Middle frontal gyrus (tissue), 1 donor: ENCODE results near the gene BLOC1S5.
"Not testable (repeated sequence)": the region's sequence is repeated elsewhere in the genome, so short reads cannot be mapped to it uniquely, and the experiment has no call there.

Experiments
- DNase-seq: peaks from one replicate; pipeline ENCODE4 v3.0.0-alpha.2; 2015; ENCODE audit warnings: low spot score; ENCODE audit errors: extremely low spot score

BLOC1S5 gene

GRCh38 chr6:7996538-7997111 is 67.6 kb downstream of the BLOC1S5 start:
- DNase-seq, result no peak

- no peak for DNase-seq
Measured at GRCh38 chr6:7993952-7994351, 70.2 kb downstream of the BLOC1S5 start.

- DNase-seq, result no peak
Measured at GRCh38 chr6:7993399-7993798, 70.8 kb downstream of the BLOC1S5 start.

- no peak for DNase-seq
Measured at GRCh38 chr6:7992002-7992815, 72.0 kb downstream of the BLOC1S5 start.

DNA sequence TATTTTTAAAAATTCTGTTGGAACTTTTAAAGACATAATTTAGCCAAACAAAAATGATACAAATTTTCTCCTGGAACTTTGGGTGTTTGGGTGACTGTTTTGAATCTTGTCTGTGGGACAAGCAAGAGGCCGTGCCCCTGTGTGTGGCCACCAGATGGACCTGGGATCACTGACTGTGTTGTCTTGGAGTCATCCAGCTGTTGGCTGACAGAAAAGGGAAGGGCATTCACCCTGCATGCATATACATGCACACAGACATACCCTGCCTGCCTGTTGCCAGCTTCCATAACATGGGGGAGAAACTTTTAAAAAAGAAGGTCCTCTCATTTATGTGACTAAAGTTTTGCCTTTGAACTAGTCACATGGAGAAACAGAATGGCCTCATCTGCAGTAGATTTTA is 72.7 kb downstream of the BLOC1S5 start:
- DNase-seq, result no peak

GRCh38 chr6:7986219-7986618 is 78.0 kb downstream of the BLOC1S5 start:
- no peak for DNase-seq

- DNase-seq, result not testable (repeated sequence)
Measured at GRCh38 chr6:7983967-7984366, 80.2 kb downstream of the BLOC1S5 start.

- no peak for DNase-seq
Measured at GRCh38 chr6:7979831-7980230, 84.4 kb downstream of the BLOC1S5 start.

DNA sequence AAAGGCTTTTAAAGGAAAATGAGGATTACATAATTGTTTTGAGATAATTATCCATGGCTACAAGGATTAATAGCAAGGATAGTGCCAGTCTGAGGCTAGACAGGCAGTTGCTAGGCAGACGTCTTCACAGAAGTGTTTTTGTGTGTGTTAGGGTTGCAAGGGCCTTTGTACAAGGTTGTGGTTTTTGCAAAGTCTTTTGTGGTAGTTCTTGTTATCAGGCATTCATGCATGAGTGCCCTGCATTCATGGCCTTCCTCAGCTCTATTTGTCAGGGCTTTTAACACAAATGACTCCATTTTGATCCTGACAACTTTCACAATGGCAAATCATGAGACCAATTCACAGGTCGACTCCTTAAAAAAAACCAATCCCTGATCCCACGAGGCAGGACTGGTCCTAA is 85.5 kb downstream of the BLOC1S5 start:
- DNase-seq, result no peak

DNA sequence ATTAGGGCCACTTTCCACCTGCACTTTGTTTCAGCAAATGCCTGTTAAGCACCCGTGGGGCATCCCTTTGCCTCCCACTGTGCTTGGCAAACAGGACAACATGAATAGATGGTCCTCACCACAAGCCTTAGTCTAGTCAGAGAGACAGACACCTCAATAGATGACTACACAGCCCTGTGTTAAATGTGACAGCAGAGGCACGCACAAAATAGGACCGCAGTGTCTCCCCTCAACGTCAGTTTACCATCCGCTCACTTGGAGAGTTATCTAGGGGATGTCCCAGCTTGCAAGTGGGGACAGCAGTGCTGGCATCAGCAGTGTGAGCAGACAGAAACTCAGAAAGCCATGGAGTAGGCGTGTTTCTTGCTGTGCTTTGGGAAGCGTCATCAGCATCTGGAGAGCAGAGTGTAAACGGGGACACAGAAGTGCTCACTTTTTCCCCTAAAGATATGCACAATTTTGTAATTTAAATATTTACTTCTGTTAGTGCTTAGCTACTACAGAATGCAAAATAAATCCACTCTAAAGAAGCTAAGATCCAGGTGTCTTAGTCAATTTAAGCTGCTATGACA is 87.6 kb downstream of the BLOC1S5 start:
- DNase-seq, result no peak

DNA sequence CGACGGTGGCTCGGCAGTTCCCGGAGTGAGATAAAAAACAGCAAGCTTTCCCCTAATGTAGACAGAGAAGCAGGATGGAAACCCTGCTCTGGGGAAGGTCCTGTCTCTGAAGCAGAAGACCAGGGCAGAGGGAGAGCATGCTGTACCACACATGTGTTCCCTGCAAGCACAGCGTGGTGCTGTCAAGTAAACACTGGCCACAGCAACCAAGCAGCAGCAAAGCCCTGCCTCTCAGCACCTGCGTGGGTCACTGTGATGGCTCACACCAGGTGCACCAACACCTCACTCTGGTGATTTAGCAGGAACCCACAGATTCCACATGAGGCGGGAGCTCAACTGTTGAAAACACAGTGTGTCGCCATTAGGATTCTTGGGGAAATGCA is 88.4 kb downstream of the BLOC1S5 start:
- no peak for DNase-seq

DNA sequence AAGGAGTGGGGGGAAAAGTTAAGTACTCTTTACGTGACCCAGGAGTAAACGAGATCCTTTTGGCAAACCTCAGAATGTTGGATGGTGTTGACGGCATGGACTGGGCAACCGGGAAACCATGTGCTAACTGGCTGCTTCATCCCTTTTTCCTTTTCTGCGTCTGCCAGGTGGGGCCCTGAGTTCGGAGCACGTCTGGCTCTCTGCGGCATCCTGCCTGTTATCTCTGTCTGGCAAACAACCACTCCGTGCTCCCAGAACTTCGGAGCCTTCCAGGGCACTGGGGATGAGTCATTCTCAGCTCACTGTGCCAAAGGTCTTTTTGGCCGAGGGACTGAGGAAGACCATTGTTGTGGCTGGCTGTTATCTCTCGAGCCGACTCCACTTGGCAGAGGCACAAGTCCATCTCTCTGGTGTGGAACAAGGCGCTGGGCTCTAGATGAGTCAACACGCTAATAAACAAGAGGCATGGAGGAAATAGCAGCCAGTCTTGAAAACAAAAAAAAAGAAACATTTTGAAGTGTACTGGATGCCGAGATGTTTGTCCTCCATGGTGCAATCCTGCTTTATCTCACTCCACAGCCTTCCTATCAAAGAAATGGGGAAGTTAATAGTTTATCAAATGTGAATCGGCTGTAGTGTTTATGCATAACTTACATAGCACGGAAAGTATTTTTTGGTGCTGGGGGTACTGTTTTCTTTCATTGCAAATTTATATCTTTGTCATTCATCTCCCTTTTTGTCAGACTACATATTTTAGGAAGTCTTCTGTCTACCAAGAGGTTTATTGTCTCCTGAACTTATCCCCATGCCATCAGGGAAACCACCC is 89.0 kb downstream of the BLOC1S5 start:
- DNase-seq, result peak; percentile 65

- no peak for DNase-seq
Measured at GRCh38 chr6:7974565-7974937, 89.6 kb downstream of the BLOC1S5 start.

DNA sequence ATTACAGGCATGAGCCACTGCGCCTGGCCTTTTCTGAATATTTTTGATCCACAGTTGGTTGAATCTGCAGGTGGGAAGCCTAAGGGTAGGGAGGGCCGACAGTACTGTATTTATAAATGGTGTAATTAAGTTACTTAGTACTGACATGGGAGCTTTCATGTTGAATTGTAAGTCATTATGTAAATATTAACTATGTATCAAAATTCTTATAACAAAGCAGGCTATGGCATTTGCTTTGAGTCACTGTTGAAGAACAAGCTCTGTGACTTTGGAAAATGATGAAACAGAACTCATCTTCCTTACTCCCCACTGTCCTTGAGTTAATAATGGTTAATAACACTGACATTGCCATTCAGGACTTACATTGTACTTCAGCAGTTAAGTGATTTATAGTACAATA is 90.6 kb downstream of the BLOC1S5 start:
- DNase-seq, result no peak

DNA sequence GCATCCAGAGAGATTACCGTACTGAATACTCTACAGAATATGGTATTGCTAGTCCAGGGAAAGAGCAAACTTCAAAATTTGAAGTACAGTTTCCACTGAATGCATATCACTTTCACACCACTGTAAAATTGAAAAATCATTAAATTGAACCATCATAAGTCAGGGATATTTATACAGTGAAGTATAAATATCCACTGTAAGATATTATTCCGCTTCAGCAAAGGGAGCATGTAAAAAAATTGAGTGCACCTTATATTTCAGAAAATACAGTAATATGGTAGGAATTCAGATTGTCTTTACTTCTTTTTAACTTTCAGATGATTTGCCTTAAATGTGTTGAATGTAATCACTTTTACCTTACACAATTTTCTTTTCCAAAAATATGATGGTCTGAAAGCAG is 92.7 kb downstream of the BLOC1S5 start:
- no peak for DNase-seq

- DNase-seq, result no peak
Measured at GRCh38 chr6:7970616-7971015, 93.6 kb downstream of the BLOC1S5 start.
